GM18502 (cell line): ENCODE data around the gene KRTAP20-3.

Experiments used
- ATAC-seq: cut with Tn5 transposase; IDR thresholded peaks from one replicate; pipeline ENCODE4 v1.9.1; 2021; ENCODE audit warnings: mild to moderate bottlenecking; ENCODE audit not compliant: unreplicated experiment, poor library complexity

Gene KRTAP20-3

DNA sequence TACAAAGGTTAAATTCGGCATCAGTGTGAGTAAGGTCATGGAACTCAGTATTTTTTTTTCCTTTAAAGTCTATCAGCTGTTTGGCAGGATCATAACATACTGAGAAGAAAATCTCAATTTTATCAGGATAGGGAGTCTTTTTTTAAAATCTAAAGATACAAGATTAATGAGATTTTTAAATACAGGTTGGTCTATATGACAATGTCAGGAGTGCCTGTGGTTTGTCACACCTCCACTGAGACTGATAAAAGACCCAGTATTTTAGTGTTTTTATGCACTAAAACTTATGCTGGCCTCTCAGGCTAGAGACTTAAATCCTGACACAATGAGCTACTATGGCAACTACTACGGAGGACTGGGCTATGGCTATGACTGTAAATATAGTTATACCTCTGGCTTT, at the start of gene KRTAP20-3:
Gene KRTAP20-3 (plus strand): TSS at position 301 of the 400 bp plus-strand sequence.
- ATAC-seq, result no peak

DNA sequence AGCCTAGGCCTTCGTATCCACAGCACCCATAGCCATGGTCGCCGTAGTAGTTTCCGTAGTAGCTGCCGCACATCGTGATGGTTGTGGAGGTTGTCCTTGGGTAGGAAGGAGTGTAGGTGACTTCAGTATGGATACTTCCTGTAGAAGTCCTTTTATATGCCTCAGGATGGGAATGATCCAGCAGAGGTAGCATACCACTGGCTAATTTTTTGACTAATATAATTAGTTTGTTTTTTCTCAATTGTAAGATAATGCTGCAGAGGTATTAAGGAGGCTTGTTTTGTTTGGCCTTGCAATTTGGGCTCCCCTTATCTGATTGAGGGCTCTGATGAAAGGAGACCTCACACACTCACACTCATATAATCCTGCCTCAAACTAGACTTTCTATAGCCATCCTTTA, 43.9 kb upstream of the KRTAP20-3 start, which contains the start of gene KRTAP6-2:
Gene KRTAP6-2 (minus strand): TSS at position 101 of the 400 bp plus-strand sequence. CDS start 28 bp downstream, at position 73.
- no peak for ATAC-seq

DNA sequence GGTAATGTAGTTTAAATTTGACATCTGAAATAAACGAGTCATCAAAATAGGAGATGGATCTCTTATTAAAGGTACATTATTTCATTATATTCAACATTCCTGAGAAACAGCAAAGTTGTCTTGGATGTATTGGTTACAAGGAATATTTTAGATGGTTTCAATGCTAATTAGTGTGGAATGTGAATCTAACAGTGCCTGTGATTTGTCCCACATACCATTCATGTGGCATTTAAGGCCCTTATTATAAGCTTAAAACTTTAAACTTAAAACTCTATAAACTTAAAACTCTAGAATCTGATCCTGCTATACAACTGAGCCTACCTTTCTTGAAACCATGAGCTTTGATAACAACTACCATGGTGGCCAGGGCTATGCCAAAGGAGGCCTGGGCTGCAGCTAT, 41.9 kb upstream of the KRTAP20-3 start, which contains the start of gene KRTAP22-1:
Gene KRTAP22-1 (plus strand): TSS at position 301 of the 400 bp plus-strand sequence.
- ATAC-seq, result no peak

DNA sequence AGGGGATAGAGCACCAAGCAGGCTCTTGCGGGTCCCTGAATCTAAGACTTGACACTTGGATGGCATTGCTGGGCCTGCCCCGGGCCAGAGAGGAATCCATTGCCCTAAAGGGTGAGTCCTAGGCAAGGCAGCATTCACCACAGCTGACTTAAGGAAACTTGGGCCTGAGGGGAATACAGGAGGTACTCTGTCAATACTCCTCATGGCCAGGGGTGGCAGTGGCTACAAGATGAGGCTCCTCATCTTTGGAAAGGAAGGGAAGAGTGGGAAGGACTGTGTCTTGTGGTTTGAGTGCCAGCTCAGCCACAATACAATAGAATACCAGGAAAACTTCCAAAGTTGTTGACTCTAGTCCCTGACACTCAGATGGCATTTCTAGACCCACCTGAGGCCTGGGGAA, 36.7 kb upstream of the KRTAP20-3 start:
- no peak for ATAC-seq

DNA sequence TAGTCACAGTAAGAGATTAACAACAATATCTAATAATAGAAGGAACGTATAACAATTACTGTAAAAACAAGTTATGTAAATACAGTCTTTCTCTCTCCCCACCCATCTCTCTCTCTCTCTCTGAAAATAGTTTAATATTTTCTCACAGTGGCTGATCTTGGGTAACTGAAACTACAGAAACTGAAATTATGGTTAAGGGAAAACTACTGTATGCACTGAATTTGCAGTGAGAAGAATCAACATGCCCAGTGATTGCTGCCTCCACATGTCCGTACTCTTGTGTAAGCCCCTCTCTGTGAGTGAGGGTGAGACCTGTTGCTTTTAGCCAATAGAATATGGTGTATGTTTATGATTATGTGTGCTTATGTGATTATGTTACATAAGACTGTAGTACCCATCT, 30.5 kb upstream of the KRTAP20-3 start:
- no peak for ATAC-seq

DNA sequence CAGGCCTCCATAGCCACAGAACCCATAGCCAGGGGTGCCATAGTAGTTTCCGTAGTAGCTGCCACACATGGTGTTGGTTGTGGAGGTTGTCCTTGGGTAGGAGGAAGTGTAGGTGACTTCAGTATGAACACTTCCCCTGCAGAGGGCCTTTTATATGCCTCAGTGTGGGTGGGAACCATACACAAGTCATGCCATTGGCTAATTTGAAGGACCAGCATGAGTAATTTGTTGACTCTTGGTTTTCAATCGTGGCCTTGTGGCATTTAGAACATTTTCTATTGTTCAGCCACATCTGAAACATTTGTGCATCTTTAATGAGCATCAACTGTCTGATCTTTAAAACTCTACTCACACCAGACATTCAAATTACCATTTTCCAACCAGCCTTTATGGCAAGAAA, 28.8 kb upstream of the KRTAP20-3 start, which contains the start of gene KRTAP6-1:
Gene KRTAP6-1 (minus strand): TSS at position 95 of the 400 bp plus-strand sequence. CDS start 26 bp downstream, at position 69.
- ATAC-seq, result no peak

DNA sequence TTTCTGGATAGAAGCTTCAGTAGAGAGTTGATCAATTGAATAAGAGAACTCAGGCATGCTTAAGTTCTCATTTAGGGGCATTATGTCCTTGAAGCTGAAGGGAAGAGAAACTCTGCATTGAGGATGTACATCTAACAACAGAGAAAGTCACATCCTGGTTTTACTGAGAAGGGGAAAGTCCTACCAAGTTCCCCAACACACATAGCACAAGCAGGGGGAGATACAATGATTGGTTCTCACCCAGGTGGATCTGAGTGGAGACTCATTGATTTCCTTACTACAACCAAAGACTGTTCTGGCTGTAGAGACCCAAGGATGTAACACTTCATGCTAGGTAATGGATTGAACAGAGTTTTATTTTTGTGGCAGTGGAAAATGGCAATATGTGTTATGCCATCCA, 27.5 kb upstream of the KRTAP20-3 start:
- ATAC-seq, result no peak

DNA sequence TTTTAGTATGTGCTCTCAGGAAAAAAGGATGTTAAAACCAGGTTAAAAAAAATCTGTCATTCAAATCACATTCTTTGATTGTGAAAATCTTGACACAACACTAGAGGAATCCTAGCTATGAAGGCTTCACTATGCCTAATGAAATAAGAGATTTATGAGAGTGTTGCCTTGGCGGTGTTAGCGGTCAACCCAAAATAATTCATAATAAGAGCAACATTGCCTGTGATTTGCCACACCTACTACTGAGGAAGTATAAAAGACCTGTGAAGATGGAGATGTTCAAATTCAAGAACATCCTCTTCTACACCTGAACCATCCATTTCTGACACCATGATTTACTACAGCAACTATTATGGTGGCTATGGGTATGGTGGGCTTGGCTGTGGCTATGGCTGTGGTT, 26.5 kb upstream of the KRTAP20-3 start, which contains the start of gene KRTAP20-1:
Gene KRTAP20-1 (plus strand): TSS at position 301 of the 400 bp plus-strand sequence. CDS start 30 bp downstream, at position 331.
- ATAC-seq, result no peak

- ATAC-seq, result no peak
Observed at GRCh38 chr21:30620080-30620479, 22.6 kb upstream of the KRTAP20-3 start.

- no peak for ATAC-seq
Observed at GRCh38 chr21:30620522-30620921, 22.1 kb upstream of the KRTAP20-3 start, which contains the start of gene KRTAP20-4. KRTAP20-4 (plus strand) TSS chr21:30620627.

DNA sequence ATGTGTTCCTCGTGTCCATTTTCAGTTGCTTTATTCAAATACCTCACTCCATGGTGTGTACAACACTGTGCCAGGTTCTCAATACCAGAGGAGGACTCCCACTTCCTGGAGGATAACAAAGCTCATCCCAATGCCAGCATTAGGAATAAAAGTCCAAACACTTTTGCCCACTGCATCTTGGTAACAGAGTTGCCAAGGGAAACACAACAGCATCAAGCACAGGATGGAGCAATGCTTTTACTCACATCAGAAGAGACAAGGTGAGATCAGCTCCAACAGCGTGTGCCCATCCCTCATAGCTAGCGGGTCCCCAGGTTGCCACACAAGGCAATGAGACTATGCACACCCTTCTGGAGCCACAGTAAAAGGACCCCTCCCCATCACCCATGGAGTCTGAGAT, 19.3 kb upstream of the KRTAP20-3 start:
- ATAC-seq, result no peak

GRCh38 chr21:30625449-30626165, 17.1 kb upstream of the KRTAP20-3 start:
- no peak for ATAC-seq

DNA sequence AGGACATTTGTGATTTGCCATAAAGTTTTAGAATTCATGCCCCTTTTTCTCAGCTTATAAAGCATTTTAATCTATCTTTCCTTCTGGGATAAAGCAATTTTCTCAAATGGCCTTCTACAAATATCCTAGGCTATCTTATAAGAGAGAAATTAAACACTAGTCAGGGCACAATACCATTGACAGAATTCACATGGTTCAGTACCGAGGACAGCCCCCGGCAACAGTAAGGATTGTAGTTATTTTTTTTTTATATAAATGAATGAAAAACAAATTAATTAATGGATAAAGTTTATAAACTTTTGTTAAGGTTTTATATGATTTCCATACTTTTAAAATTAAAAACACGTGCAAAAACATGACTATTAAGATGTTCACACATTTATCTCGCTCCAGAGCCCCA, 14.6 kb upstream of the KRTAP20-3 start:
- no peak for ATAC-seq

GRCh38 chr21:30629200-30629599, 13.5 kb upstream of the KRTAP20-3 start:
- ATAC-seq, result no peak

GRCh38 chr21:30634906-30635305, 7.8 kb upstream of the KRTAP20-3 start, which contains the start of gene KRTAP20-2:
KRTAP20-2 (plus strand) TSS chr21:30635206; CDS start chr21:30635264, 58 bp downstream.
- no peak for ATAC-seq

- ATAC-seq, result no peak
Observed at GRCh38 chr21:30638686-30639085, 4.0 kb upstream of the KRTAP20-3 start.

DNA sequence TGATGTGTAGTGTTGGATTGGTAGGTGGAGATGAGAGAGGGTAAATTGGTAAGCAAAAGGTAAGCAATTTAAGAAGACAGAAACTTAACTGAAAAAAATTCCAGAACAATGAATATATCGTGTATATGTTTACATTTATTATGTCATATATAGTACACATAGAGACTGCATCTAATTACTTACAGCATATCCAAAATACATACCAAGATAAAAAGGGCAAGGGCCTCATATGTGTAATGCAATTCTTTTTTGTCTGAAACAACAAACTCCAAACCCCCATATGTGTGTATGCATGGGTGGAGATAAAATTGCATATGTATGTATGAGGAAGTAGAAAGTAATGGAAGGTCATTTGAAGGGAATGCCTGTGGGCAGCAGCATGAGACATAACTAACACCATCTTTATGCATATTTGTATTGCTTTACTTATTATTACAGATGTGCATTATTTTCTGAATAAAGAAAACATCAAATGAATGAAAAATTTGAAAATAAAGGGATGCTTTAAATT, 4.3 kb downstream of the KRTAP20-3 start:
- ATAC-seq, result no peak

DNA sequence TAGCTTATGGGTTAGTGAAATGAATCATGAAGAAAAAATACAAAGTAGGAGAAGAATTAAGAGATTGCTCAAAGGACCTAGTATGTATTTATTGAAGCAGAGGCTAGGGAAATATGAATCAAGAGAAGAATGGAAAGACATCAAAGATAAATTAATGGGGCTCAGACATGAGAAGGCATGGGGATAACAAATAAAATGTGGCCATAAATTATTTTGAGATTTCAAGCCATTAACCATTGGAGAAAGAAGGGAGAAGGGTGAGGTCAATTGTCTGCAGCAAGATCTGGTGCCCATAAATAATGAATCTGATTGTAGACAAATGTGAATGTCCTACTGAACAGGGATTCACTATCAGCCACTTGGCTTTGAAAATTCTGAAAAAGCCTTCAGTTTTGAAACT, 10.2 kb downstream of the KRTAP20-3 start:
- no peak for ATAC-seq

DNA sequence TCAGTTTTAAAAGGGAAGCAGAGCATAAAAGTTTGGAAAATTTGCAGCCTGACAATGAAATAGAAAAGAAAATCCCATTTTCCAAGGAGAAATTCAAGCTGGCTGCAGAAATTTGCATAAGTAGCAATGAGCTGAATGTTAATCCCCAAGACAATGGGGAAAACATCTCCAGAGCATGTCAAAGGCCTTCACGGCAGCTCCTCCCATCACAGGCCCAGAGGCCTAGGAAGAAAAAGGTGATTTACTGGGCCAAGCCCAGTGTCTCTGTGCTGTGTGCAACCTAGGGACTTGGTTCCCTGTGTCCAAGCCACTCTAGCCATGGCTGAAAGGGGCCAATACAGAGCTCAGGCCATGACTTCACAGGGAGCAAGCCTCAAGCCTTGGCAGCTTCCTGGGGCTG, 26.1 kb downstream of the KRTAP20-3 start:
- no peak for ATAC-seq

DNA sequence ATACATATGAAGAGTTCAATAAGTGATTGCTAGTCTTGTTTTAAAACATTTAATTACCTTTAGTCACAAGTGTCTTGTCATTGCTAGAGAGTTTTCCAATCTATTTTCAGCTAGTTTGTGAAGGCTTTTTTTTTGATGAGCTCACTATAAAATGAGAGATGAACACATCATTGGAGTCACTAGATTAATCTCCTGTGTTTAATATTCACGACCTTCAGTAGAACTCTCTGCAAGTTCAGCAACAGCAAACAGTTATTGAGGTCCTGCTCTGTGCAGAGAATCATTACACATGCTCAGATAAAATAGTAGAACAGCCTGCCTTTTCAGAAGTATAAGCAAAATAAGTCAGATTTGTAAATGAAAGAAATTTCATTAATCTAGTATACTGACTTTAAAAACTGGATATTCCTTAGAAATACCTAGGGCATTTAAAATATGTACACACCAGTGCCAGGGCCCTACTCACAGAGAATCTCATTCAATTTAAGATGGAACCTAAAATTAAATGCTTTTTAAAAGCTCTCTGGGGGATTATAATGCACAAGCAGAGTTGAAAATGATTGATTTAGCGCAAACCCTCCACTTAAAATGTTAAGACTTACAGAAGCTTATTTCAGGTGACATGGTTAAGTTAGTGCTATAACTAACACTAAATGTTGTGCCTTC, 30.5 kb downstream of the KRTAP20-3 start:
- ATAC-seq, result no peak

- no peak for ATAC-seq
Observed at GRCh38 chr21:30674312-30674711, 31.6 kb downstream of the KRTAP20-3 start.
